Suppressor macrophage (primary cell): Measurements from ENCODE around the gene ACYP1.
"Not testable (repeated sequence)": the region's sequence is repeated elsewhere in the genome, so short reads cannot be mapped to it uniquely, and the experiment has no call there.

Experiments used
- DNase-seq, 4 experiments: peaks; one replicate each; pipeline ENCODE4 v3.0.0-alpha.2; 2020 to 2022

Gene ACYP1

GRCh38 chr14:75068294-75069120 is 4.7 kb upstream of the ACYP1 start:
- peak in 1 of 4 experiments; percentile 8 for DNase-seq

- DNase-seq, result not testable (repeated sequence)
Measured at GRCh38 chr14:75067765-75068164, 3.9 kb upstream of the ACYP1 start.

GRCh38 chr14:75067212-75067611 is 3.4 kb upstream of the ACYP1 start:
- peak in 2 of 4 experiments; percentile 27 to 48 for DNase-seq

GRCh38 chr14:75066691-75067090 is 2.9 kb upstream of the ACYP1 start:
- DNase-seq, result peak; percentile 33 to 77 (median 68)

- no peak for DNase-seq
Measured at GRCh38 chr14:75064205-75064567, 362 bp upstream of the ACYP1 start.

GRCh38 chr14:75063013-75063412 is 811 bp downstream of the ACYP1 start:
- DNase-seq, result no peak

- DNase-seq, result no peak
Measured at GRCh38 chr14:75060420-75060819, 3.4 kb downstream of the ACYP1 start.

- no peak for DNase-seq
Measured at GRCh38 chr14:75059642-75060041, 4.2 kb downstream of the ACYP1 start.

GRCh38 chr14:75054421-75054820 is 9.4 kb downstream of the ACYP1 start:
- DNase-seq, result no peak

- DNase-seq, result no peak
Measured at GRCh38 chr14:75053396-75054291, 10.2 kb downstream of the ACYP1 start.

- no peak for DNase-seq
Measured at GRCh38 chr14:75051556-75051899, 12.3 kb downstream of the ACYP1 start.

- peak; percentile 83 to 93 (median 89) for DNase-seq
Measured at GRCh38 chr14:75050852-75051555, 12.8 kb downstream of the ACYP1 start, which contains the start of gene MLH3. MLH3 (minus strand) TSS chr14:75051467; CDS start chr14:75049655, 1,812 bp downstream.

GRCh38 chr14:75049731-75050201 is 14.1 kb downstream of the ACYP1 start:
- peak in 2 of 4 experiments; percentile 29 to 63 for DNase-seq

- no peak for DNase-seq
Measured at GRCh38 chr14:75049136-75049535, 14.7 kb downstream of the ACYP1 start.

- DNase-seq, result no peak
Measured at GRCh38 chr14:75048101-75048500, 15.7 kb downstream of the ACYP1 start.

- no peak for DNase-seq
Measured at GRCh38 chr14:75047506-75047905, 16.3 kb downstream of the ACYP1 start.

- DNase-seq, result no peak
Measured at GRCh38 chr14:75046899-75047298, 16.9 kb downstream of the ACYP1 start.

GRCh38 chr14:75046275-75046674 is 17.5 kb downstream of the ACYP1 start:
- DNase-seq, result no peak

GRCh38 chr14:75044752-75045151 is 19.1 kb downstream of the ACYP1 start:
- no peak for DNase-seq

- DNase-seq, result no peak
Measured at GRCh38 chr14:75044322-75044721, 19.5 kb downstream of the ACYP1 start.

- no peak for DNase-seq
Measured at GRCh38 chr14:75042035-75042434, 21.8 kb downstream of the ACYP1 start.

- DNase-seq, result no peak
Measured at GRCh38 chr14:75041613-75042012, 22.2 kb downstream of the ACYP1 start.

GRCh38 chr14:75040959-75041358 is 22.9 kb downstream of the ACYP1 start:
- DNase-seq, result no peak
